GM12878 (cell line): ENCODE results near the gene SNX4. TPM values are rescaled to one million over a fixed set of nuclear protein-coding genes. Genes with fewer than 3 reads are reported as not detected.

ENCODE experiments used
- ATAC-seq: fragments of 200-7000 bp; cut with Tn5 transposase; 3 replicates; pipeline ENCODE4 v1.9.1; 2020; ENCODE audit warnings: mild to moderate bottlenecking, moderate library complexity
- BruUV-seq: library from RNA; stranded (reverse); fragments of 400-500 nt; replicated peaks from 2 replicates; lab custom pipeline; 2021; lab: Mats Ljungman, UMichigan
- CTCF ChIA-PET: fragments of 300-600 bp; sonication (Branson Sonifier 250); formaldehyde crosslinking; extraction: SDS; loops from one replicate; lab custom pipeline; 2021; ENCODE audit warnings: inconsistent platforms; lab: Yijun Ruan, JAX
- POLR2A ChIA-PET: fragments of 350-600 bp; formaldehyde crosslinking; extraction: SDS; loops from one replicate; lab custom pipeline; 2021; ENCODE audit warnings: inconsistent platforms; lab: Charles Lee
- RAD21 ChIA-PET: fragments of 300-600 bp; sonication (Branson Sonifier 250); formaldehyde crosslinking; loops from one replicate; lab custom pipeline; 2023; ENCODE audit warnings: antibody characterized with exemption; ENCODE audit not compliant: unreplicated experiment; lab: Charles Lee
- SMC1A ChIA-PET: fragments of 300-600 bp; sonication (Branson Sonifier 250); formaldehyde crosslinking; loops from one replicate; lab custom pipeline; 2023; ENCODE audit not compliant: unreplicated experiment, uncharacterized antibody; lab: Charles Lee
- DNase-seq: peaks from one replicate; pipeline ENCODE4 v3.0.0-alpha.2; 2011; ENCODE audit warnings: low read depth, low spot score
- FAIRE-seq: peaks from 3 replicates; lab custom pipeline; 2011; peaks lifted over from hg19 to GRCh38; lab: Jason Lieb, UNC
- H2AFZ ChIP-seq: 2 replicates; pipeline ENCODE4 v1.6.0; 2011; ENCODE audit warnings: low read depth, low read length, control low read depth; ENCODE audit not compliant: control insufficient read depth
- H3K27ac ChIP-seq: 2 replicates; pipeline ENCODE4 v1.5.1; 2011; ENCODE audit warnings: control low read depth; ENCODE audit not compliant: control insufficient read depth, insufficient read depth
- H3K27me3 ChIP-seq, 2 experiments: replicated peaks in 1 of 2; 2 replicates each; pipeline versions ENCODE4 v1.6.0 to v1.6.1; 2011; ENCODE audit warnings: low read length in 1 of 2; ENCODE audit not compliant: control insufficient read depth in 2 of 2, insufficient read depth in 2 of 2
- H3K36me3 ChIP-seq, 2 experiments: 2 replicates each; pipeline ENCODE4 v1.5.1; 2011; ENCODE audit warnings: low read length in 1 of 2; ENCODE audit not compliant: control insufficient read depth in 2 of 2, insufficient read depth in 2 of 2
- H3K4me1 ChIP-seq: 2 replicates; pipeline ENCODE4 v1.6.1; 2011; ENCODE audit warnings: mild to moderate bottlenecking, low read length, moderate library complexity, mixed read lengths; ENCODE audit not compliant: control insufficient read depth, insufficient read depth
- H3K4me2 ChIP-seq: 2 replicates; pipeline ENCODE4 v1.6.0; 2011; ENCODE audit warnings: control low read depth; ENCODE audit not compliant: control insufficient read depth, insufficient read depth
- H3K4me3 ChIP-seq: fragments of 200-600 bp; sonication (generic); 2 replicates; pipeline ENCODE4 v1.5.1; 2016
- H3K79me2 ChIP-seq: 2 replicates; pipeline ENCODE4 v1.6.0; 2011; ENCODE audit warnings: low read length; ENCODE audit not compliant: control insufficient read depth, insufficient read depth
- H3K9ac ChIP-seq: 2 replicates; pipeline ENCODE4 v1.8.0; 2011; ENCODE audit warnings: low read length, control low read depth, mixed read lengths; ENCODE audit not compliant: control insufficient read depth, insufficient read depth
- H3K9me3 ChIP-seq: replicated peaks from 3 replicates; pipeline ENCODE4 v1.5.1; 2011; ENCODE audit warnings: mild to moderate bottlenecking, low read length; ENCODE audit not compliant: control insufficient read depth, insufficient read depth
- H4K20me1 ChIP-seq: 2 replicates; pipeline ENCODE4 v1.6.0; 2011; ENCODE audit not compliant: control insufficient read depth, insufficient read depth
- FOXK2 ChIP-seq: fragments of 450-650 bp; IDR thresholded peaks from 2 replicates; pipeline ENCODE4 v1.6.1; 2017; ENCODE audit warnings: mild to moderate bottlenecking, moderate library complexity
- GABPA ChIP-seq: IDR thresholded peaks from 2 replicates; pipeline ENCODE4 v1.6.1; 2014; ENCODE audit warnings: antibody characterized with exemption, low read depth, mild to moderate bottlenecking, inconsistent platforms
- JUNB ChIP-seq: IDR thresholded peaks from 2 replicates; pipeline ENCODE4 v1.6.1; 2016; ENCODE audit warnings: antibody characterized with exemption, mild to moderate bottlenecking
- MEF2A ChIP-seq: IDR thresholded peaks from 2 replicates; pipeline ENCODE4 v1.6.1; 2011; ENCODE audit warnings: low read depth, mild to moderate bottlenecking, low read length, moderate library complexity; ENCODE audit not compliant: insufficient read depth
- MTA2 ChIP-seq: fragments of 450-650 bp; IDR thresholded peaks from 2 replicates; pipeline ENCODE4 v1.6.1; 2016; ENCODE audit warnings: low read depth, mild to moderate bottlenecking, moderate library complexity
- NBN ChIP-seq: fragments of 450-650 bp; IDR thresholded peaks from 2 replicates; pipeline ENCODE4 v1.6.1; 2016
- NR2C1 ChIP-seq: fragments of 450-650 bp; IDR thresholded peaks from 2 replicates; pipeline ENCODE4 v1.6.1; 2017; ENCODE audit warnings: antibody characterized with exemption, mild to moderate bottlenecking, moderate library complexity
- SUPT20H ChIP-seq: IDR thresholded peaks from 2 replicates; pipeline ENCODE4 v1.6.1; 2011; ENCODE audit warnings: low read depth, mild to moderate bottlenecking, low read length, moderate library complexity, borderline replicate concordance; ENCODE audit not compliant: control insufficient read depth
- YY1 ChIP-seq: IDR thresholded peaks from 2 replicates; pipeline ENCODE4 v1.6.1; 2011; ENCODE audit warnings: low read depth, mild to moderate bottlenecking, low read length
- WGBS: methylation state at CpG from one replicate; pipeline ENCODE4 v1.1.6; 2016; ENCODE audit warnings: low lambda C conversion rate; ENCODE audit not compliant: insufficient replicate concordance, insufficient coverage; ENCODE audit errors: missing lambda C conversion rate; 5-methylcytosine and 5-hydroxymethylcytosine counted together
- in situ Hi-C: fragments of 300-500 bp; cut with MboI; formaldehyde crosslinking; loops from 9 replicates; pipeline ENCODE4 v1.14.3; 2018; ENCODE audit warnings: mixed read lengths
- intact Hi-C: fragments of 100-400 bp; cut with micrococcal nuclease; formaldehyde crosslinking; loops from one replicate; pipeline ENCODE4 v1.14.2; 2022; ENCODE audit not compliant: unreplicated experiment
- polyA plus RNA-seq, 11 experiments: library from polyadenylated mRNA; depleted of rRNA in 4 of 11; unstranded in 6 of 11; stranded (reverse) in 5 of 11; fragments of >200 nt; fragmentation: Nextera tagmentation in 4 of 11; fragmentation: Illumina TruSeq in 1 of 11; extraction: Ambion mirVana in 4 of 11; extraction: Trizol in 1 of 11; gene quantifications; 1 replicate in 1 of 11; 2 replicates in 10 of 11; pipeline versions ENCODE4 v1.2.1 to v1.2.3, GENCODE V29; 2011 to 2016; ENCODE audit warnings: inconsistent platforms in 2 of 11, missing spikeins in 2 of 11, low read depth in 1 of 11
- total RNA-seq, 4 experiments: library from RNA; depleted of rRNA in 3 of 4; stranded (reverse); fragments of >200 nt in 3 of 4; fragmentation: Illumina TruSeq in 1 of 4; extraction: Trizol in 1 of 4; gene quantifications; 2 replicates each; pipeline versions ENCODE4 v1.2.1 to v1.2.3, GENCODE V29; 2013 to 2021
- TF ChIP-seq, protein P1 (sequence below): IDR thresholded peaks from 2 replicates; pipeline ENCODE4 v1.6.1; 2012; ENCODE audit warnings: low read depth, low read length, improper control_type of control experiment
- TF ChIP-seq, protein P2 (sequence below): IDR thresholded peaks from 2 replicates; pipeline ENCODE4 v1.6.1; 2012; ENCODE audit warnings: low read depth, low read length, improper control_type of control experiment

The SNX4 gene
- total and polyA plus RNA-seq, 10 of the 15 experiments (the other 5 are each of a cell fraction or from before 2014, with no cell fraction given) = 33.4 to 94.5 (median 60.5) TPM

DNA sequence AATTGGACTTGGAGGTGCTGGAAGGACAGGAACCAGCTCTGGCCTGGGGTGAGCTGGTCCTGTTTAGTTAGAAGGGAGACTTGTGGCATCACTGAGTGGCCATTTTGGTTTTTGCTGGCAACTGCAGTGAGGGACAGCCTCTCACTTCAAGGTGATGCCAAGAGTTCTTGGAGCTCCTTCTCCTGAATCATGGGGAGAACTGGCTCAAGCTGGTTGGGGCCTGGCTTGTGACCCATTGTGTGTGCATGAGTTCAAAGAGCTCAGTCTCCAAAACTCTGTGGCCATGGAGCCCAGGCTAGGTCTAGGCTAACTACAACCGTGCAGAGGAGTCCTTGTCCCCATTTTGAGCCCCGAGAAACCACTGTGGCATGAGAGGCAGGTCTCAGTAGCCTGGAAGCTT lies 84.8 kb downstream of the SNX4 start:
- intact Hi-C loops = loop anchor here (10.0 kb wide), 1 partner anchor 150 kb away; no protein-coding TSS in a partner anchor
- Histone ChIP-seq H3K9me3 (no peaks in the 10 kb centered on the region), H3K9ac (peak overlapping the region; percentile 24; the same call in 1 of the 2 replicates), H4K20me1 (no peaks in the 10 kb centered on the region), H3K27me3 (no peaks in the 10 kb centered on the region), H2AFZ (peak overlapping the region; percentile 65), H3K27ac (peak overlapping the region; percentile 14), H3K4me1 (peaks cover 25% of the 10 kb centered on the region), H3K36me3 (no peaks in the 10 kb centered on the region), H3K4me2 (peak overlapping the region; percentile 71; the same call in 1 of the 2 replicates), H3K4me3 (no peak overlapping the region), H3K79me2 (no peaks in the 10 kb centered on the region)
- CTCF ChIA-PET = interaction anchor here (0.6 to 8.1 kb wide), 20 partner anchors 7 to 675 kb away, joined by 3 to 82 read pairs (median 4); no protein-coding TSS in a partner anchor
- no TSS peak for BruUV-seq
- TF ChIP-seq NR2C1 (no peak), YY1 (peak; percentile 10; the same call in 1 of the 2 replicates)
- SMC1A ChIA-PET = interaction anchor here (0.7 to 10.6 kb wide), 23 partner anchors 14 to 704 kb away, joined by 3 to 61 read pairs (median 4); partner anchors contain the start of gene MUC13
- no peak for FAIRE-seq
- RAD21 ChIA-PET = interaction anchor here (0.7 to 2.4 kb wide), 10 partner anchors 18 to 506 kb away, joined by 3 to 16 read pairs (median 4); no protein-coding TSS in a partner anchor
- ATAC-seq = peak; percentile 14; the same call in 2 of the 3 replicates
- 95% methylated on average over 2 of the region's 2 CpGs for WGBS
- in situ Hi-C loops = loop anchor here (5.0 to 25.0 kb wide), 2 partner anchors 448 to 673 kb away; no protein-coding TSS in a partner anchor
- no peak for DNase-seq
- POLR2A ChIA-PET = interaction anchor here (0.8 kb wide), 1 partner anchor 435 kb away, joined by 3 read pairs; no protein-coding TSS in a partner anchor

DNA sequence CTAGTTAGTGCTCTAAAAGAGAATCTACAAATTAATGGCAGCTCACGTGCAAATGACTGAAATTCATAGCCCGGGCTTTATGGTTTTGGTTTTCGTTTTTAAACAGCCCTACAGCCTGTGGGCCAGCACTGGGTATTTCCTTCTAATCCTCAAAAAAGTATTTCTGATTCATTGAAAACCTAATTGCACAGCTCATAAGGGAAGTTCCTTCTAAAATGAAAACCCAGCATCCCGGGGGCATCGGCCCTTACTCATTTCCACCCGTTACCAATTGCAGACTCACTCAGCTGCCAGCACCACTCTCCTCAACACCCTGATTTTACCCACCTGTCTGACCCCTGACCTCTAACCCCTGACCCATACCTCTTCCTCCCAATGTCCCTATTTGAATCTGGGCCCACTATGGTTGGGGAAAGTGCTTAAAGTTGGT lies 85.4 kb downstream of the SNX4 start:
- H2AFZ ChIP-seq = peak overlapping the region; percentile 65
- POLR2A ChIA-PET = interaction anchor here (0.8 kb wide), 2 partner anchors 78 to 434 kb away, joined by 3 read pairs; no protein-coding TSS in a partner anchor
- peak; percentile 82 for TF ChIP-seq MTA2
- TF ChIP-seq, protein P1, sequence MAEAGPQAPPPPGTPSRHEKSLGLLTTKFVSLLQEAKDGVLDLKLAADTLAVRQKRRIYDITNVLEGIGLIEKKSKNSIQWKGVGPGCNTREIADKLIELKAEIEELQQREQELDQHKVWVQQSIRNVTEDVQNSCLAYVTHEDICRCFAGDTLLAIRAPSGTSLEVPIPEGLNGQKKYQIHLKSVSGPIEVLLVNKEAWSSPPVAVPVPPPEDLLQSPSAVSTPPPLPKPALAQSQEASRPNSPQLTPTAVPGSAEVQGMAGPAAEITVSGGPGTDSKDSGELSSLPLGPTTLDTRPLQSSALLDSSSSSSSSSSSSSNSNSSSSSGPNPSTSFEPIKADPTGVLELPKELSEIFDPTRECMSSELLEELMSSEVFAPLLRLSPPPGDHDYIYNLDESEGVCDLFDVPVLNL = no peak
- no peak for TF ChIP-seq GABPA
- TF ChIP-seq FOXK2 = no peak
- TF ChIP-seq MEF2A = peak; percentile 31; the same call in 1 of the 2 replicates
- TF ChIP-seq SUPT20H = no peak
- TF ChIP-seq JUNB = peak; percentile 80
- TF ChIP-seq NBN = 0 out of 2 replicates have a peak, but pooled peaks have one; percentile 47
- TF ChIP-seq, protein P2, sequence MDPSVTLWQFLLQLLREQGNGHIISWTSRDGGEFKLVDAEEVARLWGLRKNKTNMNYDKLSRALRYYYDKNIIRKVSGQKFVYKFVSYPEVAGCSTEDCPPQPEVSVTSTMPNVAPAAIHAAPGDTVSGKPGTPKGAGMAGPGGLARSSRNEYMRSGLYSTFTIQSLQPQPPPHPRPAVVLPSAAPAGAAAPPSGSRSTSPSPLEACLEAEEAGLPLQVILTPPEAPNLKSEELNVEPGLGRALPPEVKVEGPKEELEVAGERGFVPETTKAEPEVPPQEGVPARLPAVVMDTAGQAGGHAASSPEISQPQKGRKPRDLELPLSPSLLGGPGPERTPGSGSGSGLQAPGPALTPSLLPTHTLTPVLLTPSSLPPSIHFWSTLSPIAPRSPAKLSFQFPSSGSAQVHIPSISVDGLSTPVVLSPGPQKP = no peak

More for the DNA sequence above, 85.4 kb downstream of the SNX4 start:
- no TSS peak for BruUV-seq
- WGBS = 1% methylated on average over 6 of the region's 6 CpGs
- H3K27ac ChIP-seq = peak overlapping the region; percentile 14
- peaks cover 25% of the 10 kb centered on the region for H3K4me1 ChIP-seq
- RAD21 ChIA-PET = interaction anchor here (0.6 to 2.4 kb wide), 9 partner anchors 17 to 506 kb away, joined by 3 to 16 read pairs (median 4); no protein-coding TSS in a partner anchor
- H3K27me3 ChIP-seq = no peaks in the 10 kb centered on the region
- CTCF ChIA-PET = interaction anchor here (0.6 to 8.1 kb wide), 19 partner anchors 8 to 674 kb away, joined by 3 to 82 read pairs (median 4); no protein-coding TSS in a partner anchor
- peak; percentile 56 for DNase-seq
- intact Hi-C loops (loop anchor here (5.0 to 10.0 kb wide), 2 partner anchors 150 to 282 kb away; no protein-coding TSS in a partner anchor), in situ Hi-C loops (loop anchor here (5.0 to 25.0 kb wide), 2 partner anchors 447 to 672 kb away; no protein-coding TSS in a partner anchor)
- peak overlapping the region; percentile 24; the same call in 1 of the 2 replicates for H3K9ac ChIP-seq
- no peaks in the 10 kb centered on the region for H3K79me2 ChIP-seq
- SMC1A ChIA-PET = interaction anchor here (0.8 to 10.6 kb wide), 23 partner anchors 13 to 703 kb away, joined by 3 to 61 read pairs (median 4); partner anchors contain the start of gene MUC13
- no peaks in the 10 kb centered on the region for H3K9me3 ChIP-seq
- FAIRE-seq = no peak
- H3K36me3 ChIP-seq = no peaks in the 10 kb centered on the region
- ATAC-seq = peak; percentile 88
- H3K4me3 ChIP-seq = no peak overlapping the region
- H3K4me2 ChIP-seq = peak overlapping the region; percentile 71
- no peaks in the 10 kb centered on the region for H4K20me1 ChIP-seq
